ENCODE results near the gene NRXN3.

NRXN3 gene

GRCh38 chr14:78790271-78790670 is 620.1 kb downstream of the NRXN3 start:
- H3K36me3 Mint-ChIP-seq (ENCODE audit: low read depth): no peaks in the 10 kb centered on the region
- no peak overlapping the region for H3K27ac Mint-ChIP-seq
- TF ChIP-seq, protein P1, sequence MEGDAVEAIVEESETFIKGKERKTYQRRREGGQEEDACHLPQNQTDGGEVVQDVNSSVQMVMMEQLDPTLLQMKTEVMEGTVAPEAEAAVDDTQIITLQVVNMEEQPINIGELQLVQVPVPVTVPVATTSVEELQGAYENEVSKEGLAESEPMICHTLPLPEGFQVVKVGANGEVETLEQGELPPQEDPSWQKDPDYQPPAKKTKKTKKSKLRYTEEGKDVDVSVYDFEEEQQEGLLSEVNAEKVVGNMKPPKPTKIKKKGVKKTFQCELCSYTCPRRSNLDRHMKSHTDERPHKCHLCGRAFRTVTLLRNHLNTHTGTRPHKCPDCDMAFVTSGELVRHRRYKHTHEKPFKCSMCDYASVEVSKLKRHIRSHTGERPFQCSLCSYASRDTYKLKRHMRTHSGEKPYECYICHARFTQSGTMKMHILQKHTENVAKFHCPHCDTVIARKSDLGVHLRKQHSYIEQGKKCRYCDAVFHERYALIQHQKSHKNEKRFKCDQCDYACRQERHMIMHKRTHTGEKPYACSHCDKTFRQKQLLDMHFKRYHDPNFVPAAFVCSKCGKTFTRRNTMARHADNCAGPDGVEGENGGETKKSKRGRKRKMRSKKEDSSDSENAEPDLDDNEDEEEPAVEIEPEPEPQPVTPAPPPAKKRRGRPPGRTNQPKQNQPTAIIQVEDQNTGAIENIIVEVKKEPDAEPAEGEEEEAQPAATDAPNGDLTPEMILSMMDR (IDR thresholded peaks at IDR 0.05; ENCODE audit: unreplicated experiment in 3 of 3): peak in 2 of 3 experiments; percentile 11 to 23
- no peaks in the 10 kb centered on the region for H3K4me1 Mint-ChIP-seq
- no peak overlapping the region for H3K4me3 Mint-ChIP-seq
- H3K27me3 Mint-ChIP-seq (ENCODE audit: low read depth): peaks cover 4% of the 10 kb centered on the region
- H3K9me3 Mint-ChIP-seq: no peaks in the 10 kb centered on the region

DNA sequence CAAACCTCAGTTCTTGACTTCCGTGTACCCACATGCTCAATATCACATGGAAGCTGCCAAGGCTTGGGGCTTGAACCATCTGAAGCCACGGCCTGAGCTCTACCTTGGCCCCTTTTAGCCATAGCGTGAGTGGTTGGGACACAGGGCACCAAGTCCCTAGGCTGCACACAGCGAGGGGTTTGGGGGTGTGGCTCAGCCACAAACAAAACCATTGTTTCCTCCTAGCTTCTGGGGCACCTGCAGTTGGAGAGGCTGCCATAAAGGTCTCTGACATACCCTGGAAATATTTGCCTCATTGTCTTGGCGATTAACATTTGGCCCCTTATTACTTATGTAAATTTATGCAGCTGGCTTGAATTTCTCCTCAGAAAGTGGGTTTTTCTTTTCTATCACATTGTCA is 628.6 kb downstream of the NRXN3 start:
- Mint-ChIP-seq H3K27me3 (ENCODE audit: low read depth) (peaks cover 7% of the 10 kb centered on the region), H3K27ac (no peak overlapping the region), H3K4me1 (no peaks in the 10 kb centered on the region), H3K9me3 (no peaks in the 10 kb centered on the region), H3K4me3 (no peak overlapping the region), H3K36me3 (ENCODE audit: low read depth) (no peaks in the 10 kb centered on the region)
- TF ChIP-seq, protein P1 (IDR thresholded peaks at IDR 0.05; ENCODE audit: unreplicated experiment in 3 of 3): no peak

DNA sequence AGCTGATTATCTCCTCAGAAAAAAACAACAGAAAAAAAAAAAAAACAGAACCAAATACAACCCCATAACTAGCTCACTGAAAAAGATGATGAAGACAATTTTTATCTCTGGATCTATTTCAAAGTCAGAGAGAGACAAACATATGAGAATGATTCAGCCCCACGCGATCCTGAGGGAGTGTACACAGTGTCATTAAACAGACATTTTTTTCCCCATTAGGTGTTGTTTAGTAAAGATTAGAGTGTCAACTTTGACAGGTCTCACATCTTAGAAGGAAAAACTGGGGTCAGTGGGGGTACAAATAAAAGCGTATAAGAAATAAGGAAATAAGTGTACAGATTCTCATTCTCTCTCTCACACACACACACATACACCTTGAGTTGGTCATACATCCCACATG is 635.4 kb downstream of the NRXN3 start:
- Mint-ChIP-seq H3K27ac (no peak overlapping the region), H3K4me1 (no peaks in the 10 kb centered on the region)

GRCh38 chr14:78823035-78823434 is 652.9 kb downstream of the NRXN3 start:
- Mint-ChIP-seq H3K9me3 (no peaks in the 10 kb centered on the region), H3K36me3 (ENCODE audit: low read depth) (no peaks in the 10 kb centered on the region), H3K27ac (no peak overlapping the region), H3K4me1 (no peaks in the 10 kb centered on the region), H3K27me3 (ENCODE audit: low read depth) (peaks cover 5% of the 10 kb centered on the region), H3K4me3 (no peak overlapping the region)
- TF ChIP-seq, protein P1 (IDR thresholded peaks at IDR 0.05; ENCODE audit: unreplicated experiment in 3 of 3): no peak

More for the DNA sequence above, 635.4 kb downstream of the NRXN3 start:
- Mint-ChIP-seq H3K36me3 (ENCODE audit: low read depth) (no peaks in the 10 kb centered on the region), H3K27me3 (ENCODE audit: low read depth) (peaks cover 3% of the 10 kb centered on the region), H3K9me3 (no peaks in the 10 kb centered on the region), H3K4me3 (no peak overlapping the region)
- TF ChIP-seq, protein P1 (IDR thresholded peaks at IDR 0.05; ENCODE audit: unreplicated experiment in 3 of 3): no peak

GRCh38 chr14:78823516-78823915 is 653.3 kb downstream of the NRXN3 start:
- no peak overlapping the region for H3K27ac Mint-ChIP-seq
- peaks cover 5% of the 10 kb centered on the region for H3K27me3 Mint-ChIP-seq (ENCODE audit: low read depth)
- no peaks in the 10 kb centered on the region for H3K4me1 Mint-ChIP-seq
- no peaks in the 10 kb centered on the region for H3K36me3 Mint-ChIP-seq (ENCODE audit: low read depth)
- H3K4me3 Mint-ChIP-seq: no peak overlapping the region
- TF ChIP-seq, protein P1 (IDR thresholded peaks at IDR 0.05; ENCODE audit: unreplicated experiment in 3 of 3): no peak
- no peaks in the 10 kb centered on the region for H3K9me3 Mint-ChIP-seq

- no peaks in the 10 kb centered on the region for H3K36me3 Mint-ChIP-seq (ENCODE audit: low read depth)
- TF ChIP-seq, protein P1 (IDR thresholded peaks at IDR 0.05; ENCODE audit: unreplicated experiment in 3 of 3): no peak
- no peaks in the 10 kb centered on the region for H3K9me3 Mint-ChIP-seq
- H3K27me3 Mint-ChIP-seq (ENCODE audit: low read depth): peaks cover 17% of the 10 kb centered on the region
- H3K27ac Mint-ChIP-seq: no peak overlapping the region
- H3K4me3 Mint-ChIP-seq: no peak overlapping the region
- peaks cover 3% of the 10 kb centered on the region for H3K4me1 Mint-ChIP-seq
These were observed 659.1 kb downstream of the NRXN3 start for GRCh38 chr14:78829274-78829673.
